Activated CD4-positive, alpha-beta T cell treated with anti-CD3 and anti-CD28 coated beads, Interleukin-2, amount 50 U/mL, for 24 hours (primary cell): ENCODE data around the gene SFSWAP.
"Not testable (repeated sequence)": the region's sequence is repeated elsewhere in the genome, so short reads cannot be mapped to it uniquely, and the experiment has no call there.

Experiments used
- DNase-seq, 2 donors: peaks; one replicate each; pipeline ENCODE4 v3.0.0-alpha.2; 2020; ENCODE audit warnings: low read depth in 1 of 2, low spot score in 1 of 2

The SFSWAP gene

DNA sequence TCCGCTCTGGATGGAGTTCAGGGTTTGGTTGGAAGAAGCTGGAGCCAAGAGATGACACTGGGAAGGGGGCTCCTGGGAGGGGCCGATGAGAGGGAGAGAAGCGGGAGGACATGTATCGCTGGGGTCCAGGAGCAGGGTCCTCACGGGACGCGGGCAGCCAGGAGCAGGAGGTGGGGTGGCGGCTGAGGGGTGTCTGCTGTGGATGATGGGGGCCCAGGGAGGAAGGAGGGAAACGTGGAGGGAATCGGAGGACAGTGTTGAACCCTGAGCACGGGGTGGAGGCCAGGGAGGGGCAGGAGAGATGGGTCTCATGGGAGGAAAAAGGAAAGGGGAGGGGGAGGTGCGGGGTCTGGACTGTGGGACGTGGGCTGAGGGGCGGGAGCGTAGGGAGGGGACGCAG is 31.7 kb upstream of the SFSWAP start:
- DNase-seq: not testable (repeated sequence)

DNA sequence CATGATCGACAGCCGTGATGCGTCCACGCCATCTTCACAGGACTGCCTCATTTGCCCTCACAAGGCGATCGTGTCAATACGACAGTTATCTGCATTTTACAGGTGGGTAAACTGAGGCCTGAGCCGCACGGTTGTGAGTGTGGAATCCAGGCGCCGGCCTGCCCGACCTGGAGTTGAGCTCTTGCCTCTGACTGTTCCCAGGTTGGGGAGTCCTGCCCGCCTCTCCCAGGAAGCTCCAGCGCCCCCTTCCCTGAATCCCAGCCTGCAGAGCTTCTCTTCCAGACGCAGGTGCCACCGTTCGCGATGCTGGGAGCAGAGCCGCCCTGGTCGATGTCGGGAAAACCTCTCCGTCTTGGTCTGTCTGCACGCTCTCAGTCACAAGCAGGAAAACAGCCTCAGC is 31.1 kb upstream of the SFSWAP start:
- not testable (repeated sequence) for DNase-seq

GRCh38 chr12:131680392-131681256 is 30.3 kb upstream of the SFSWAP start:
- DNase-seq: not testable (repeated sequence)

GRCh38 chr12:131681257-131681620 is 29.7 kb upstream of the SFSWAP start:
- DNase-seq: no peak

DNA sequence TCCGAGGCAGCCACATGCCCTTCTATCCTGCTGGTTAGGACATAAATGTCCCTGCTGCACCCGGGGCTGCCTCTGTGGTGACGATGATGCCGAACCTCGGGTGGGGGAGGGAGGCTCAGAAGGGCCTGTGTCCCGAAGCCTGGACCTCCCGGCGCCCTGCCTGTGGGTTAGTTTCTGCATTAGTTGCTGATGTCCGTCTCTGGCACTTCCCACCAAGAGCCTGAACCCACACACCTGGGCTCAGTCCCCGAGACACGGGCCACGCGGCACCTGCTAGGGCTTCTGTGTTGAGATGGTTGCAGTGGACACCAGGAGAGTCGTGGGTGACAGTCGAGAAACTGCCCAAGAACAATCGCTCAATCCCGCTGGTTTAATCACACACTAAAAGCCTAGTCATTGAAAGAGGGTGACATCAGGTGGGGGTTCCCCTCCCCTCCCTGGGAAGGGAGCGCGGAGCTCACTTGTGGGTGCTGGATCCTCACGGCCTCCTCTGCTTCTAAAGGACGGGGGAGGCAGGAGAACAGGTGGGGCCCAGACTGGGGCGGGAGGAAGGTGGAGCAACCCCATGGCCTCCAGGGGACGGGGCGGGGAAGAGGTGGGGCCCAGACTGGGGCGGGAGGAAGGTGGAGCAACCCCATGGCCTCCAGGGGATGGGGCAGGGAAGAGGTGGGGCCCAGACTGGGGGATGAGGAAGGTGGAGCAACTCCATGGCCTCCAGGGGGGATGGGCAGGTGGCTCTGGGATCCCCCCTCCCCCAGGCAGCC is 29.0 kb upstream of the SFSWAP start:
- DNase-seq: peak in 1 of 2 donors; percentile 36

DNA sequence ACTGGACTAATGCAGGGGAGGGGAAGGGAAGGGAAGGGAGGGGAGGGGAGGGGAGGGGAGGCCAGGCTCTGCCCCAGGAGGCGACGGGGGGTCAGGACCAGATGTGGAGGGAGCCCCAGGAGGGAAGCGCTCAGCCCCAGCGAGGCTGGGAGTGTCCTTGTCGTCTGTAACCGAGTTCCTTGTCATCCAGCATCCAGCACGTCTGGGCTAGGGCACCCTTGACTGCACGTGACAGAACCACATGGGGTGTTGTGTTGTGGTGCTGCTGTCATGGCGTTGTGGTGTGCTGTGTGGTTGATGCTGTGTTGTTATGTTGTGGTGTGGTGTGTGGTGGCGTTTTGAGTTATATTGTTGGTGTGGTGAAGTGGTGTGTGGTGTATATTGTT is 28.4 kb upstream of the SFSWAP start:
- no peak for DNase-seq

GRCh38 chr12:131683266-131684014 is 27.4 kb upstream of the SFSWAP start:
- DNase-seq: no peak

DNA sequence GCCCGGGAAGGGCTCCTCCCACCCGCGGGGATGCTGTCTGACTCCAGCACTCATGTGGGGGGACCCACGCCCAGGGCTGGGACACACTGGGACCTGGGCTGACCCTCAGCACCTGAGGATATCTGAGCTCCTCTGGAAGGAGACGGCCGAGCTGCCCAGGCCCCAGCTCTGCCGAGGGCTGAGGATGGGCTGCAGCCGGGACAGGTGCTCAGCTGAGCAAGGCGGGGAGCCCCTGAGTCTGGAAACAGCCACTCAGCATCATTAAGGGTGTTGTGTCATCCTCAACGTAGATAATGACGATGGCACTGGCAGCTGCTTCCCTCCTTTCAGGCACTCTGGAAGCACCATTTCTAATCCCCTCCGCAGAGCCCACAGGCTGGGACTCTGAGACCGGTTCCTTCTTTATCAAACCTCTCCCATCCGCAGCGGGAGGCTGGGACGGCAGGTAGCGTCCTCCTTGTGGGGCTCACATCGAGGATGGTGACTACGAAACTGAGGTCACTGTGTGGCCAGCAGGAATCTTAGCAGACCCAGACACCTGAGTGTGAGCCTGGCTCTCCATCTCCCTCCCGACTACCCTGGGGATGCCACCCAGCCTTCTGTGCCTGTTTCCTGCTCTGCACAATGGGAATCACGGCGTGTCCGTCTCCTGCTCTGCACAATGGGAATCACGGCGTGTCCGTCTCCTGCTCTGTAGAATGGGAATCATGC is 26.7 kb upstream of the SFSWAP start:
- no peak for DNase-seq

- no peak for DNase-seq
These were observed 23.4 kb upstream of the SFSWAP start for GRCh38 chr12:131687346-131688125.

- DNase-seq: no peak
These were observed 22.6 kb upstream of the SFSWAP start for GRCh38 chr12:131688131-131688844.

DNA sequence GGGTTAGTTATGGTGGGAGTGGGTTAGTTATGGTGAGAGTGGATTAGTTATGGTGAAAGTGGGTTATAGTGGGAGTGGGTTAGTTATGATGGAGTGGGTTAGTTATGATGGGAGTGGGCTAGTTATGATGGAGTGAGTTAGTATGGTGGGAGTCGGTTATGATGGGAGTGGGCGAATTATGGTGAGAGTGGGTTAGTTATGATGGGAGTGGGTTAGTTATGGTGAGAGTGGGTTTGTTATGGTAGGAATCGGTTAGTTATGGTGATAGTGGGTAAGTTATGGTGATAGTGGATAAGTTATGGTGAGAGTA is 22.1 kb upstream of the SFSWAP start:
- no peak for DNase-seq

GRCh38 chr12:131690320-131690719 is 20.6 kb upstream of the SFSWAP start:
- no peak for DNase-seq

DNA sequence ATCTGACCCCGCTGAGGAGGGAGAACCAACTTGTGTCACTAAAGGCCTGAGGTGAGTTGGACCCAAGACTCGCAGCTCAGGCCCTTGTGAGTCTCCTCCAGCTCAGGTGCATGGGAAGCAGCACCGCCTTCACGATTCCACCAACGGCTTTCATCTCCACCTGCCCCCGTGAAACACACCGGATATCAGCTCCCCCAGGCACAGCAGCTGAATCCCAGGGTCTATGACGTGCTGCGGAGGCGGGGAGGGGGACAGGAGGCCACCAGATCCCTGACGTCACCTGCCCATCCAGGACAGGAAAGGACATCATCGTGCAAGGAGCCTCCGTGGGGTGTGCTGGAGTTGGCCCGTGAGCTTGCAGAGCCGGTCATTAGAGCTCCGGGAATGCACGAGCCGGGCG is 18.5 kb upstream of the SFSWAP start:
- DNase-seq: no peak

- DNase-seq: no peak
These were observed 17.7 kb upstream of the SFSWAP start for GRCh38 chr12:131693149-131693548.

DNA sequence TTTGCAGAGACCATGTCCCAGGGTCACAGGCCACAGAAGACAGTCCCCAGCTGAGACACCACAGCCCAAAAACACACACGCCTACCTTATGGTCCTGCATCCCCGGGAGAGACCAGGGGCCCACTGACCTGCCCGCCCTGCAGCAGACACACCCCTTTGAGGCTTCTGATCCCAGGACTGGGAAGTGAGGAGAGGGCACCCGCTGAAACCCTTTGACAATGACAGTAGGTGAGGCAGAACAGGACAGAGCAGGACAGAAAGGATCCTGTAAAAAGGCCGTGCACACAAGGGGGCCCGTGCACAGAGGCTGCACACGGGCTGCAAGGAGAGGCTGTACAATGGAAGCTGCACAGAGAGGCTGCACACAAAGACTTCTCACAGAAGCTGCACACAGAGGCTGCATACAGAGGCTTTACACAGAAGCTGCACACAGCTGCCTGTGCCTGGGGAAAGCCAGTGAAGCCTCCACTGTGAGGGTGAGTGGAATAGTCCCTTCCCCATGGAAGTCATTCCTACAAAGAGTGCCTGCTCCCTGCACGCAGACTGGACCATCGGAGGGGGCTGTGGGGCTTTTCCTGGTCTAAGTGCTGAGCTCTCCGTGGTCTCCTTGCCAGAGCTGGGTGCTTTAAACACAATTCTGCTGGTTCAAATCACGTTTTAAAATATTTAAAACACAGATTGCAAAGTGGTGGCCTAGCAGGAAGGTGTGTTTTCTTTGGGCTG is 16.6 kb upstream of the SFSWAP start:
- no peak for DNase-seq

DNA sequence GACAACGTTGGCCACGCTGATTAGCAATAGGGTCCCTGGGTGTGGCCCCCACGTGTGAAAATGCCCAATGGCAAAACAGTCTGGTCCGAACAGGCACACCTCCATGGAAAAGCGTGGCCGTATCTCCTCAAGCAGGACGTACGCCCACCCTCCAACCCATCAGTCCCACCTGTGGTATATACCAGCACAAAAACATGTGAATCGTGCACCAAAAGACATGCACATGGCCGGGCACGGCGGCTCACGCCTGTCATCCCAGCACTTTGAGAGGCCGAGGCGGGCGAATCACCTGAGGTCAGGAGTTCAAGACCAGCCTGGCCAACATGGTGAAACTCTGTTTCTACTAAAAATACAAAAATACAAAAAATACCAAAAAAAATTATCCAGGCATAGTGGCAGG is 14.9 kb upstream of the SFSWAP start:
- no peak for DNase-seq

DNA sequence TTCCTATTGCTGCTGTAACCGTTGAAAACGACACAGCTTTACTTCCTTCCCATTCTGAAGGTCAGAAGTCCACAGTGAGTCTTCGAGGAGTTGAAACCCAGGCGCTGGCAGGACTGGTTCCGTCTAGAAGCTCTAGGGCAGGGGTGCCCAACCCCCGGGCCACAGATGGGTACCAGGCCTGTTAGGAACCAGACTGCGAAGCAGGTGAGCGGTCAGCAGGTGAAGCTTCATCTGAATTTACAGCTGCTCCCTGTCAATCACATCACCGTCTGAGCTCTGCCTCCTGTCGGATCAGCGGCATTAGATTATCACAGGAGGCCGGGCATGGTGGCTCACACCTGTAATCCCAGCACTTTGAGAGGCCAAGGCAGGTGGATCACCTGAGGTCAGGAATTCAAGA is 12.6 kb upstream of the SFSWAP start:
- DNase-seq: no peak

DNA sequence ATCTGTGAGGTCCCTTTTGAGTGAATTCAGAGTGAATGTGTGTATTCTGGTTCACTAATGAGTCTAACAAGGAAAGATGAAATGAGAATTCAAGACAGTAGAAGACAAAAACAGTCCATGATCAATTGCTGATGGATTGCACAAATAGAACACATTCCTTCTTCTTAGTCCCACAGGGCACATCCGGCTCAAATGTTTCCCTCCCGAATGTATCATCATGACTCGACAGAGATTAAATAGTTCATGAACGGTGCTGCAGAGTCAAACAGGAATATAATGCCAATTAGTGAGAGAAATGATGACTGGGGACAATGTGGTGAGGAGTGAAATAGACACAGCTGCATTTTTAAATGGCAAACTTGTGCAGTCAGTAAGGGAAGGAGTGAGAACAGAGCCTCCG is 11.5 kb upstream of the SFSWAP start:
- DNase-seq: no peak

- no peak for DNase-seq
These were observed 10.6 kb upstream of the SFSWAP start for GRCh38 chr12:131700271-131700670.
